A172 (cell line): ENCODE data around the gene PKHD1. TPM values are rescaled to one million over a fixed set of nuclear protein-coding genes. Genes with fewer than 3 reads are reported as not detected.

Source experiments
- DNase-seq: peaks from one replicate; pipeline ENCODE4 v3.0.0-alpha.2; 2015; ENCODE audit warnings: low spot score
- total RNA-seq: library from RNA; depleted of rRNA; stranded (reverse); fragments of >200 nt; shearing (Covaris generic); gene quantifications from 2 replicates; pipeline ENCODE4 v1.2.3, GENCODE V29; 2014

The PKHD1 gene
- total RNA-seq, 1 experiment from 2014 or later, result not detected

DNA sequence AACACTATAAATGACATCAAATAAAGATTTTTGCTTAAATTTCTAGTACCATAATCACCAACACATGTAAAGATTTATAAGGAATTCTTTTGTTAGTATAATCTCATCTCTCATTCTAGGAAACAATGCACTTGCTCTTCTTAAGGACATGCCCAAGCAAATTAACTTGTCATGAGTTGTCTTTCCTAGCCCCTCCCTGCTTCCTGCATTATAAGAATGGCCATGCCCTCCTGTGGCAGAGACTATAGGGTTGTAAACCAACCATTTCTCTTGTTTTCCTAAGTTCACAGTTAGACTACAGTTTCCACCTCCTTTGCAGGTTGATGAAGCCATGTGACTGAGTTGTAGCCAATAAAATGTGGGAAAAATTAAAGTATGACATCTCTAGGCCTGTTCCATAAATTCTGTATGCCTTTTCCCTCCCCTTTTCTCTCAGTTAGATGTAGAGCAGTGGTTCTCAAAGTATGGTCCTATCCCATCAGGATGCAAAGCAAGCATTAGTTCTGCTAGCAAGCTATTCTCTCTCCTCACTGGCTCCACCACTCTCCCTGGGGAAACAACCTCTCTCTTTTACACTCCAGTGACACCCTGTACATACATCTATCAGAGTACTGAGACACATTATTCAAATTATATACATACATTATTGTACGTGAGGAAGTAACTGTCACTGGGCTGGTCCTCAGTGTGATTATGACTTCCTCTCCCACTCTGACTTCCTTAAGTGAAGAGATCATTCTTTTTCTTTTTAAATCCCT, 295.0 kb downstream of the PKHD1 start:
- DNase-seq, result no peak

DNA sequence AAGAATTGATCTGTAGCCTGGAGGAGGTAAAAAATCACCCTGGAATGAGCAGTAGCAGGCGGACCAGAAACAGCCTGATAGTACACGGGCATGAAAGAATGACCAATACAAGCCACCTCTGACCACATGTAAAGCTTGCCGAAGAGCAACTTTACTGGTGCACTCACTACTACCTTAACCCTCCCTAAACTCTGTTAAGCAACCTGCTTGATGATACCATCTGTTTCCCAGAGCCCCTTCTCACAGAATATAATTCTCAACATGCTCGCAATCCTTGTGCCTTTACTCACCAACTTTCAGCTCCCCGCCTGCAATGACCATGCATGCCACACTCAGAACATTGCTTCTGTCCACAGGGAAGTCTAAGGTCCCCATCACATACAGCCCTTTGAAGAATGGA, 296.5 kb downstream of the PKHD1 start:
- no peak for DNase-seq

DNA sequence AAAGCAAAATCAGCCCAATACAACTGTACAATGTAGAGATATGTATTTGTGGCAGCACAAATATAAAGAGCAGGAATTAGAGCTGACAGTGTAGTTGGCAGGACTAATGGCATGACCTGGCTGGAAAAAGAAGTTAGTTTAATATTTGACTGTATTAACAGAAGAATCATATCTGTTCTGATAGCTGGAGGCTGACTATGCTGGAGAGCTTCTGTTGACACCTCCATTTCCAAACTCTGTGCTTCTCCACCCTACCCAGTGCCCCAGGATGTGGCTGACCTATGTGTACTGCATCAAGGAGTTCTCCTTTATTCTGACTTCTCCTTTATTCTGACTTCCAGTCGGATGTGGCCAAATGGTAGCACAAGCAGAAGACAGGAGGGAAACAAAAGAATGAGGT, 299.3 kb downstream of the PKHD1 start:
- no peak for DNase-seq

DNA sequence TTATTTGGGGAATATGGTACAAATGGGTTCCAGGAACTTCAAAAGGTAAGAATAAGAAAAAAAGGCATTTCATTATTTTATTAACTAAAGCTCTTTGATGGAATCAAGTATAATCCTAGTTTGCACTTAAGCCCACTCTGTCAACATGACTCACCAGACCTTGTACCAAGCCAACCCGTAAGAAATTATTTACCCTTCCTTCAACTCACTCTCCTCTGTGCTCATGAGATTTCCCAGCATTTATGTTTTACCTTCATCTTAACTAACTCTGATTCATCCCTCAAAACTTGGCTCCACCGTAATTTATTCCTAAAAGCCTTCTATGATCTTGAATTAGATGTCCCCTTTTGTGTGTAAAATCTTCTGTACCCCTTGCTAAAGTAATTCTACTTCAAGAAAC, 308.7 kb downstream of the PKHD1 start:
- DNase-seq, result no peak

DNA sequence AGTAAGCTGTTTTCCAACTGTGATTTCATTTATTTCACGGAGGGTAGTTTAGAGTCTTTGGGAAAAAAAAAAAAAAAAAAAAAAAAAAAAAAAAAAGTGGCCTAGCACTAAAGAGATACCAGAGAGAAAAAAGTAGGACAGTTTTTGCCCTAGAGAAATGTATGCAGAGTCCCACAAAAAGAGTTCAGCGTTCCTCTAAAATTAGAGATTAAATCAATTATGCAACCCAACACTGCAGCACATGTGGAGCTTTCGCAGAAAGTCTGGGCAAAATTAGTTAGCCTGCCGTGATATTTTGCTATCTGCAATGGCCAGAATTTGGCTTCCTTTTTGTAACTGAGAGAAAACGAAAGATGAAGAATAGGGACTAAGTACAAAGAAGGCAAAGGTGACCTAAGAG, 309.8 kb downstream of the PKHD1 start:
- DNase-seq, result no peak

DNA sequence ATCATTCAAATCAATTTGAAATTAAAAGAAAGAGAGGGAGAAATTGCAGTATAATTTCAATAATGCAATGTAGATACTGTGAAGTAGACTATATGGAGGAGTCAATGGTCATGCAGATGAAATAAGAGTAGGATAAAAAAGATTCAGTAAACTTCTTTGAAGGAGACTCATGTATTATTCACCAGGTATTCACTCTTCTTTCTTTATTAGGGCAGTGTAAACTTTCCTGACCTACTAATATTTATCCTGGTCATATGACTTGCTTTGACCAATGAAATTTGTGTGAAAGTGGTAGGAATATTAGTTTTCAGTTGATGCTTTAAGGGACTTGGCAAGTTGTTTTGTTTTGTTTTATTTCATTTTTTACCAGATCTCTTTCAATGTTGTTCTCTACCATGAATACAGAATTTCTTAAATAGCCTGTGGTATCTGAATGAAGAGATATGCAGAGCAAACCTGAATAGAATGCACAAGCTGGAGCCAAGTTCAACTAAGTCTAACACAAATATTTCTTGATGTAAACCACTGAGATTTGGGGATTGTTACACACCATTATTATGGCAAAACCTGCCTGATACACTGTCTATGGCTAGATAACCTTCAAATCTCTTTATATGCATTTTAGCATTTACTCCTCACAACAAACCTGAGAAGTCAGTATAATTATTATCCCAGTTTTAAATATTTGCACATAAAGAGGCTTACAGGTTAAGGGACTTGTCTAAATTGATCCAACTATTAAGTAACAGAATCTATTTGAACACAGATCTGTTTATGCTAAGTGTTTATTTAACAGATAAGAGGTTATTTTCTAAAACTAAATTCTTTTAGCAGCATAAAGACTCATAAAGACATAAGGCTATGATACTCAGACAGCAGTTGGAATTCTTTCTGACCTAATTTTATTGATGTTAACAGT, 311.2 kb downstream of the PKHD1 start:
- no peak for DNase-seq

DNA sequence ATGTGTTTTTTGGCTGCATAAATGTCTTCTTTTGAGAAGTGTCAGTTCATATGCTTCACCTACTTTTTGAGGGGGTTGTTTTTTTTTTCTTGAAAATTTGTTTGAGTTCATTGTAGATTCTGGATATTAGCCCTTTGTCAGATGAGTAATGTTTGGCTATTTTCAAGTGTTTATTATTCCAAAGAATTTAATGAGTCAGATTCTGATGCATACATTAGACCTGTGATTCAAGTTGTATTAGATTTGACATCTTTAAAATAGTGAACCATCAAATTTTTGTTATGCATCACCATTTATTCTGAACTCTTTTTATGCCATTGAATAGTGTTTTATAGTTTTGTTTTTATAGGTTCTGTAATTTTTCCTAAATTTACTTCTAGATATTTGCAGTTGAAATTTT, 319.3 kb downstream of the PKHD1 start:
- DNase-seq, result no peak

DNA sequence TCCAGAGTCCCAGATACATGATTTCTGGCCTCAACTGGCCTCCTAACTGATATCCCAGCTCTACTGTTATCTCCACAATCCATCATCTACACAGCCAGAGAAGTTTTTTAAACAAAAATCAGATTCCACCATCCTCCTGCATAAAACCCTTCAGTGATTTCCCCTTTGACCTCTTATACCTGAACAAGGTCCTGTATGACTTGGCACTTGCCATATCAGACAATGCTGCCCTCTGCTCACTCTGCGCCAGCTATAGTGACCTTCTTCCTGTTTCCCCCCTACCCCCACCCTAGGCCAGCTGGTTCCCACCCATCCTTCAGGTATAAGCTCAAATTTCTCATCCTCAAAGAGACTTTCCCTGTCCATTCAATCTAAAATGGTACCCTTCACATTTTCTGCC, 322.2 kb downstream of the PKHD1 start:
- no peak for DNase-seq

DNA sequence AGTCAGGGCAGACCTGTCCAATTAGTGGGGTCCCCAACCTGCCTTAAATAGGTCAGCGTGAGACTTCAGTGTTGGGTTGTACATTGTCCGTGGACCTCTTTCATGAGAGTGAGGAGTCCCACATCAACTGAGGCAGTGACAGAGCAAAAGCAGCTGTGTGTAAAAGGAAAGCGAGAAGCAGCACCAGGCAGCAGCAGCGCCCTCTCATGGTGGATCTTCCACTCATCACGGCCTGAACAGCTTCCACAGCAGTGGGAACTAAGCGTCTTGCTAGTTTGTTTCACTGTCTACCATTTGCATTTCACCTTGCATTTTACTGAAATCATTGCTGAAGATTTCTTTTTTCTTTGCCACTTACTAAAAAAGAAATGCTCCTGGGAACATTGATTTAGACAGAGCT, 333.8 kb downstream of the PKHD1 start:
- no peak for DNase-seq

DNA sequence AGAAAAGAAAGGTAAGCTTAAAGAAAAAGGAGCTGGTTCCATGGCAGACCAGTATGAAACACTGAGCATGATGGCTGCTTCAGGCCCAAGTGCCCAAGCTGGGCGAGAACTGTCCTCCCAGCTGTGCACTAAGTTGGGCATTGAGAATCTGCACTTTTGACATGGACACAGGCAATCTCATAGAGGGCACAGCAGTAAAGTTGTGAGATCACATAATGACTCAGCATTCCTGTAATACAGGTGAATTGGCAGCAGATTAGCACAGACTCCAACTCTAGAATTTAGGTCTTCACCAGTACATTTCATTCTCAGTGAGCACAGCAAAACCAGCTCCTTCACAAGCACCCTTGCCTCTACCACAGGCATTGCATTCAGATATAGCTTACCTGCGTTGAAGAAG, 343.4 kb downstream of the PKHD1 start:
- no peak for DNase-seq

DNA sequence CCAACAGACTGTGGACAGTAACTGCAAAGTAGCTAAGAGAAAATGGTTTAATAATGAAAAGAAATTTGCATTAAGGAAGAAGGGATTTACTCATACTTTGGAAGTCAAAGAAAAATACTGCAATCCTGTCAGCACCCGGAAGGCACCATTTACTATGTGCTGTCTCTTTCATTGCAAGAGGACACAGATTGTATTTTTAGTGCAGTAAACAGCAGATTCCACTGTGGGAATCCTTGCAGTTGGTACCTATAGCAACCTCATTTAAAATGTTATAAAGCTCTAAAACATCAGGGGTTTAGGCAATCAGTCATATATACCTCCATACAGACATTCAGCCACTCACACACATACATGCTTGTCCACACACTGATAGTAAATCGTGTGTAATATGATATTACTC, 346.8 kb downstream of the PKHD1 start:
- no peak for DNase-seq

DNA sequence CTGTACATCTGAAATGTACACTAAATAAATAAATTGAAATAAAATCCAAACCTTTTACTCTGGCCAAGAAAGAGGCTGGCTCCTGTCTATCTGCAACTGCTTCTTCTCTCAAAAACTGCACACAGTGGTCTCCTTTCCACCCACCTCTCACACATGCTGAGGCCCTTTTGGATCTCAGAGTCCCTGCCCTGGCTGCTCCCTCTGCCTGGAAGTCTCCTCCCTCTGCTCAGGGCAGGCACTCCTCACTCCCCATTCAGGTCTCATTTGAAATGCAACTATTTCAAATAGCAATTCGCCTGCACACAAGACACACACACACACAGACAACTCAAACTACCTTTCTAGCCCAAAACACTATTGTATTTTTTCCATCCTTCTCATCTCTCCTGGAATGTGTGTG, 348.8 kb downstream of the PKHD1 start:
- no peak for DNase-seq

DNA sequence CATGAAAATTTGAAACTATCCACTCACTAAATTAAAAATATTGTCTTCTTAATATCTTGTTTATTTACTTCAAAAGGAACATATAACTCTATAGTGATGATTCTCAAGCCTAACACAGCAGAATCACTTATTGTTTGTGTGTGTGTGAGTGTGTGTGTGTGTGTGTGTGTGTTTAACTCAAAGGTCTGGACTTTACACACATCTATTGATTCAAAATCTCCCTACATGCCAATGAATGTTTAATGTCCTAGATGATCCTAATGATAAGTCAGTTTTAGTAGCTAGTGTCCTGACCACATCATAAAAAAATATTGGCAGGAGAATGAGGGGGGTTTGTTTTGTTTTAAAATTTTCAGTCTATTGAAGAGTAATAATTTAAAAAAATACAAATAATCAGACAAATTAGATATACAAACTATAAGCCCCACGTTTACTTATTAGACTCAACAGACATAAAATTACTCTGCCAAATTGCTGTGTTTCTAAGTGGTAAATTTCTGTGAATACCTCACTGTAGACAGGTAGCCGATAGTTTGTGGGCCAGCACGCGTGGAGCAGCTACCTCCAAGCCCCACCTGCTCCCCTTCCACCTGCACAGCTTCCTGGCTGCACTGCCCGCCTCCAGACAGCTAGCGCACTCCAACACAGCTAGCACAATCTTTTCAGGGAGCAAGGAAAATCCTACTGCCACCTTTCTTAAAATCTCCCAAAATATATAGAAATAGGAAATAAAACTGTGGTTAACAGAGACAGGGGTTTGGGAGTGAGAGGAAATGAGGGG, 349.6 kb downstream of the PKHD1 start:
- DNase-seq, result no peak

DNA sequence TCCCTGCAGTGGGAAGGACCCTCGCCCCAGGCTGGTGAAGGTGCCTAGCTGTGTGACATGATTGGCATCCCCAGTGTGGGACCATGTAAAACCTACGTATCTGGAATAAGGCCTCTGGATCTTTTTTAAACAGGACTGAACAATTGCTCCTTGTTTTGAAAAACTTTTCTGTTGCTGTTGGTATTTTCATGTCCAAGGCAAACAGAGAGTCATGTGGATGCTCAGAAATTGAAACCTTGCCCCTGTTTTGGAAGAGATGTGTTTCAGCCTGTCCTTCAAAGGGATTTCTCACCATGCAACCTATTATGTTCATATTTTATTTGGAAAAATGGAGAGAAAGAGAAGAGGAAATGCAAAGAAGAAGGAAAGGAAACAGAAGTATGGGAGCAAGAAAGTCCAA, 362.3 kb downstream of the PKHD1 start:
- DNase-seq, result no peak

DNA sequence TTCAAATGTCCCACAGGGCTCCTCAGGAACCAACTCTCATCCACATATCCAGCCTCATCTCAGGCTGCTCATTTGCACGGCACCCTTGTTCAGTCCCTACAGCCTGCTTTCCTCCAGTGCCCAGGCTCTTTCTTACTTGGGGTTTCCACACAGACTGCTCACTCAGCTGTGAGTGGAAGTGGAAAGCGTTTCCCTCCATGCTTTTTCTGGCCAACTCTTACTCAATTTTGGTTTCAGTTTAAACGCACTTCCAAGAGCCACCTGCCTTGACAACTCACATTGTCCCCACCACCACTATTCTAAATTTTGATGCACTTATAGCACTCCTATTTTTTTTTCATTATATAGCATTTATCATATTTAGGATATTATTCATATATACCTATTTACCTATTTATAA, 367.1 kb downstream of the PKHD1 start:
- DNase-seq, result no peak

DNA sequence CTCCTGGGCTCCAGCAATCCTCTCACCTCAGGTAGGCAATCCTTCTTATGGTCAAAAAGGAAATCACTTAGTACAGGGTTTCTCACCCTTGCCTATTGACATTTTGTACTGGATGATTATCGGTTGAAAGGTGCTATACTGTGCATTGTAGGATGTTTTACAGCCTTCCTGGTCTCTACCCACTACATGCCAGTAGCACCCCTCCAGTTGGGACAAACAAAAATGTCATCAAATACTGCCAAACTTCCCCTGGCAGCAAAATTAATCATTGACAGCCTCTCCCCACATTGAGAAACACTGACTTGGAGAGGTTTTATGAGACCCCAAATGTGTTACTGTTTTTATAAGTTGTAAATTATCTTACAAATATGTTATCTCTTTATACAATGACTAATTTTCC, 368.1 kb downstream of the PKHD1 start:
- no peak for DNase-seq

DNA sequence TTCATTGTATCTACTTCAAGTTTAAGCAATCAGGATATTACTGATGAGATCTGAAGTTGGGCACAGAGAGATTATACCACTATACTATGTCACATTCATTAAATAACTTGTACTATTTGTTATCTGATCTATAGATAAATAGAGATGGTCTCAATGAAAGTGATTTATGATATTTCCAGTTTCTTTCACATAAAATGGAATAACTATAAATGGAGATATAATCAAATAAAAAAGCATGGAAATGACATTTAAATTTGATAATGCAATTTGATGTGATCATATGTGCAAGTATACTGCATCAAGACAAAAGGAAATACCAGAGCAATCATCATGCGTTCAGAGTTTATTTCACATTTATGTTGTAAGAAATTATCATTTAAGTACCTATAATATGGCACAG, 368.9 kb downstream of the PKHD1 start:
- DNase-seq, result no peak

DNA sequence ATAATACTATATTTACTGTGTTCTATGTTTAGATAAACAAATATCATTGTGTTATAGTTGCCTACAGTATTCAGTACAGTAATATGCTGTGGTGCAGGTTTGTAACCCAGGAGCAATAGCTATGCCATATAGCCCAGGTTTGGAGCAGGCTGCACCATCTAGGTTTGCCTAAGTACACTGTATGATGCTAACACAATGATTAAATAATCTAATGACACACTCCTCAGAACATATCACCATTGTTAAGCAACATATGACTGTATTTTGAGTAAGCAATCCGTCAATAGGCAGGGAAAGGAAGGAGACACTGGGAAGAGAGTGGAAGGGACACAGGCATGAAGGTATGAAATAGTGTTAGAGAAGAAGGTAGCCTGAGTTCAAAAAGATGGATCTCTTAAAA, 369.9 kb downstream of the PKHD1 start:
- DNase-seq, result no peak

DNA sequence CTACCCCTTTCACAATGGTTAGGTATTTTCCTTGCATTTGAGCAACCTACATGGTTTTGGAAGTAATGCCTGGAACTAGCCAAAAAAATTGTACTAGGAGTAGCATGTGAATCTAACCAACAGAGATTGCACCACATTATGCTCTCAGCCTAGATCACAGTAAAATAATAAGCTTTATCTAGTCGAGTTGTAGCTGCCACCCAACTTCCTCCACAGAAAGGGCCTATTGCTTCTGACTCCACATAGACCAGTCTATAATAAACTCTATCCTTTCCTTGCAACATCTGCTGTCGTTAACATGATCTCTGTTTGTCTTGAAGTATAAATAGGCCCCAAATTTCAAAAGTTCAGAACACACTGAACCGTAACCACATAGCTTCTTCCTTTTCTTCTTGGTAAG, 375.5 kb downstream of the PKHD1 start:
- no peak for DNase-seq

DNA sequence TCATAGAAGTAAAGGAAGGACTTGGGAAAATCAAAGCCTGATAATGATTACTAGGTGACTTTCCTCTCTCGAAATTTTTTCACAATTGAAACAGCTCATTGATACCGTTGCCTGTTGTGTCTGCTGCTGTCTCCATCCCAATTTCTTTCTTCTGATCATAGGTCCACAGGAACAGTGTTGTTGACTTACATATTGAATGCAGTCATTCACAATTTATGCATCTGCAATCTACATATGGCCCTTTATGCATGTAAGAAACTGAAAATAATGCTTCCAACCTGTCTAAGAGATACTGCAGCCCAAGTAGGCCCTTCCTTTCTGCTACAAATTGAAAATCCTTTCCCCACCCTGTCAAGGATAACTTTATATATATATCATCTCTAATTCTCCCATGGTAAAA, 381.3 kb downstream of the PKHD1 start:
- DNase-seq, result no peak

DNA sequence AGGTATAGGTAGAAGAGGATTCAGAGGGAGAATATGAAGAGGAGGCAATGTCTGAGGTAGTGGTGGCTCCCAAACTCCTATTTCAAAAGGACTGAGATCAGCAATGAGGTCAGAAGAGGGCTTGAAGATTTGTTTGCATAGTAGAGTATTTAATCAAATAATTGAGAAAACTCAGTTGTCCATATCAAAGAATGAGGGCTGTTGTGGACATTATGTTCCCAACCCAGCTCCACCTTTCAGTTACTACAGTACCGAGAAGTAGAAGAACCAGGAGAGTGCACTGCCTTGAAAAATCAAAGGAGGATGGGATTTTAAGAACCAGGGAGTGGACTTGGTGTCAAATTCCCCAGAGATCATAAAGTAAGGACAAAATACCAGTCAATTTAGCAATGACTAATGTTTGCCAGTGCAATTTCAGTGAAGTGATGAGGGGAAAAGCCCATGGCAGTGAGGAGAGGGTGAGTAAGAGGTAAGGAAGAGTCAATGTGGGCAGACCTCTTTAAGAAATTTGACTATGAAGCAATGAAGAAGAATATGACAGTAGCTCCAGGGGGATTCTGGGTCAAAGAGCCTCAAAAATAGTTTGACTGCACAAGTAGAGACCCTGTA, 382.4 kb downstream of the PKHD1 start:
- no peak for DNase-seq

DNA sequence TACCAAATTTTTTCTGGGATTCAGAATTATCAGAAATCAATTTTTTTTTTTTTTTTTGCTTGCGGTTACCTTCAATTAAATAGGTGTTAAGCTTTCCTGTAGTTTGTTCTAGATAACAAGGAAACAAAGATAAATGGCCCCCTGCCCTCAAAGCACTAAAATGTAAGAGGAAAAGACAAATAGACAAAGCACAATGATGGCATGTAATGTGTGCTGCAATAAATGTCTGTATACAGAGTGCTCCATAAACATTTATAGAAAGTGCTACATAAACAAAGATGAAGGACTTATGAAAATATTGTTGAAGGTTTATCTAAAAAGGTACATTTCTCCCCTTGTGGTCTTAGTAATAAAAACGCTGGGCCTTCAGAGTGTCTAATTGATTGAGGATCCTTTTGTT, 384.6 kb downstream of the PKHD1 start:
- DNase-seq, result no peak
